Ovary (tissue), 9 donors: Measurements from ENCODE around the gene HNRNPA3. TPM values are rescaled to one million over a fixed set of nuclear protein-coding genes. Genes with fewer than 3 reads are reported as not detected.

Experiments used
- DNase-seq, 5 donors: peaks; one replicate each; pipeline ENCODE4 v3.0.0-alpha.2; 2019 to 2020
- H3K27ac ChIP-seq, 2 donors: fragments of 200-600 bp; one replicate each; pipeline versions ENCODE4 v1.5.1 to v1.8.0; 2019 to 2022
- H3K27me3 ChIP-seq: fragments of 200-600 bp; one replicate; pipeline ENCODE4 v1.8.0; 2022
- H3K36me3 ChIP-seq: fragments of 200-600 bp; sonication (generic); one replicate; pipeline ENCODE4 v1.5.1; 2019
- H3K4me1 ChIP-seq: one replicate; pipeline ENCODE4 v1.8.1; 2013; ENCODE audit warnings: mild to moderate bottlenecking, moderate library complexity; ENCODE audit not compliant: insufficient read depth
- H3K4me3 ChIP-seq: fragments of 200-600 bp; sonication (generic); one replicate; pipeline ENCODE4 v1.5.1; 2017
- H3K9me3 ChIP-seq, 2 donors: fragments of 200-600 bp in 1 of 2; sonication (generic) in 1 of 2; one replicate each; pipeline versions ENCODE4 v1.5.1 to v1.8.1; 2013 to 2019; ENCODE audit warnings: mild to moderate bottlenecking in 1 of 2, moderate library complexity in 1 of 2
- CTCF ChIP-seq, 3 donors: fragments of 450-650 bp in 2 of 3; fragments of 200-600 bp in 1 of 3; IDR thresholded peaks; one replicate each; pipeline versions ENCODE4 v1.5.1 to v1.8.0; 2016 to 2022; ENCODE audit warnings: antibody characterized with exemption in 3 of 3, mild to moderate bottlenecking in 1 of 3
- EP300 ChIP-seq: sonication (generic); formaldehyde crosslinking; IDR thresholded peaks from one replicate; pipeline ENCODE4 v1.6.1; 2017; ENCODE audit warnings: antibody characterized with exemption
- POLR2A ChIP-seq: fragments of 450-650 bp; IDR thresholded peaks from one replicate; pipeline ENCODE4 v1.6.1; 2017; ENCODE audit warnings: antibody characterized with exemption, mild to moderate bottlenecking, moderate library complexity
- WGBS, 3 donors: extraction: QIAGEN DNeasy Blood & Tissue Kit in 1 of 3; methylation state at CpG; one replicate each; pipeline versions ENCODE4 v1.1.5 to v1.1.7; 2013 to 2017; 5-methylcytosine and 5-hydroxymethylcytosine counted together
- intact Hi-C, 4 donors: fragments of 100-400 bp; cut with DNase I; formaldehyde crosslinking; loops; one replicate each; pipeline versions ENCODE4 v1.11.0 to v1.15.1; 2022 to 2023
- polyA plus RNA-seq, 2 donors: library from polyadenylated mRNA; stranded (reverse); fragments of 200-250 nt in 1 of 2; fragments of 350-450 nt in 1 of 2; fragmentation: Illumina TruSeq in 1 of 2; extraction: RNeasy Lipid Tissue Mini Kit (QIAGEN cat#74804) in 1 of 2; gene quantifications; one replicate each; pipeline ENCODE4 v1.2.3, GENCODE V29; 2013 to 2014
- total RNA-seq, 7 donors: library from RNA; depleted of rRNA in 2 of 7; stranded (reverse); fragments of >200 nt in 2 of 7; fragmentation: NEBNext Ultra II Directional in 3 of 7; extraction: Animal tissue kit (Norgen Biotek cat#: 25700) in 3 of 7; gene quantifications; one replicate each; pipeline versions ENCODE4 v1.1.0 to v1.2.4, GENCODE V29; 2016 to 2023
- donor health status: DM: no; HTN: no; CAD: no; lungs with moderate emphysema.
- donor health status: DM: no; HTN: no; CAD: no.
- donor health status: Bipolar disorder and iron deficiency.
- donor health status: DM: yes; HTN: yes; CAD: no.
- donor health status: DM: no; HTN: no; CAD: no.
- donor health status: DM: yes; HTN: yes; CAD: no.

The HNRNPA3 gene
- total and polyA plus RNA-seq, 9 donors = 71.0 to 273 (median 216) TPM

- H3K27ac ChIP-seq = no peak overlapping the region
- H3K4me1 ChIP-seq = peaks cover 26% of the 10 kb centered on the region
- intact Hi-C loops = no loop called here
- DNase-seq = no peak
- WGBS, 3 donors = 48 to 58% (median 50%) methylated on average over 2 of the region's 2 CpGs
- H3K36me3 ChIP-seq = no peaks in the 10 kb centered on the region
- no peaks in the 10 kb centered on the region for H3K9me3 ChIP-seq
- H3K27me3 ChIP-seq = no peaks in the 10 kb centered on the region
- TF ChIP-seq CTCF (IDR thresholded peaks at IDR 0.05) (no peak), POLR2A (no peak), EP300 (no peak)
- no peak overlapping the region for H3K4me3 ChIP-seq
Measured at GRCh38 chr2:177237932-177238331, 25.3 kb downstream of the HNRNPA3 start.

DNA sequence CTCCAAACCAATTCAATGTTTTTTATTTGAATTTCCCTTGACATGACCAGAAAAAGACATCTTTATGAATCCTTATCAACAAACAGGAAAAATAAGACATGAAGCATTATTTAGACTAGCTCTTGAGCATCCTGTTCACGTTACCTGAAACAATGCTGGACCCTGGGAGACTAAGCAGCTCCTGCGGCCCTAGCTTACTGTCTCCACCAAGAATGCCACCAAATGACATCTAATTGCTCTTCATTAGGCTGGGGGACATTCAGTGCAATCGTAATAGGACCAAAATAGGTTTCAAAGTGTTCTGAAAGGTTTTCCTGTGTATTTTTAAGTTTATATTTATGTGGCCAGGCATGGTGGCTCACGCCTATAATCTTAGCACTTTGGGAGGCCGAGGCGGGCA lies 26.5 kb downstream of the HNRNPA3 start:
- peaks cover 32% of the 10 kb centered on the region for H3K4me1 ChIP-seq
- WGBS, 3 donors = 69 to 81% (median 70%) methylated on average over 6 of the region's 6 CpGs
- H3K4me3 ChIP-seq = no peak overlapping the region
- H3K27me3 ChIP-seq = no peaks in the 10 kb centered on the region
- no peaks in the 10 kb centered on the region for H3K36me3 ChIP-seq
- no peaks in the 10 kb centered on the region for H3K9me3 ChIP-seq
- no peak overlapping the region for H3K27ac ChIP-seq
- intact Hi-C loops = no loop called here
- no peak for DNase-seq
- TF ChIP-seq CTCF (IDR thresholded peaks at IDR 0.05) = no peak
- no peak for TF ChIP-seq POLR2A
- no peak for TF ChIP-seq EP300

DNA sequence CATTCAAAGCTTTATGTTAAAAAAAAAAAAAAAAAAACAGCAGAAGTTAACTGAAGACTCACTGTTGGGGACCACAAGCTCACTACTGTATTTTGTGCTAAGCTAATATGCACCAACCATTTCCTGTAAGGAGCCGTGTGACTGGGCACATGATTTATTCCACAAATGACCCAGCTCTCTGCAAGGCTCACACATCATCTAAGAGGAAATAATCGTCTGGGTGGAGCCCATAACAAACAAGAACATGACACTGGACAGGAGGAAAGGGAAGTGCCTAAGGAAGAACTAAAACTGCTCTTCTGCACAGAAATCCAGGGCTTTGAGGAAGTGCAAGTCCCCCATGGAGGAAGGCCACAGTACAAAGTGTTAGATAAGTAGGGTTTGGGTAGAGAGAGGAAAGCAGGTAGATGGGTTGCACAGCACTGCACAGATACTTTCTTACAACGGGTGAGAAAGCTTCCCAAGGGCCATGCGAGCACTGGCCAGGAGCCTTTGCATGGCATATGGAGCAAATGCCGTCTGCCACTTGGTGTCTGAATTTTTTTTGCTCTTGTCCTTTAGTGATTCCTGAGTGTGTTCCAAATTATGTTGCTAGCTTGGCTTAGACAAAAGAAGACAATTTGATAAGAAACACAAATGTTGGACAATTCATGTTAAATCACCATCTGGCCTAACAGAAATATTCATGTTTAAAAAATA lies 27.5 kb downstream of the HNRNPA3 start:
- no peaks in the 10 kb centered on the region for H3K36me3 ChIP-seq
- TF ChIP-seq POLR2A = no peak
- TF ChIP-seq CTCF (IDR thresholded peaks at IDR 0.05) = no peak
- TF ChIP-seq EP300 = no peak
- H3K27ac ChIP-seq = no peak overlapping the region
- DNase-seq = no peak
- intact Hi-C loops = no loop called here
- H3K4me3 ChIP-seq = no peak overlapping the region
- peaks cover 36% of the 10 kb centered on the region for H3K4me1 ChIP-seq
- no peaks in the 10 kb centered on the region for H3K27me3 ChIP-seq
- 11 to 12% (median 12%) methylated on average over 5 of the region's 5 CpGs for WGBS, 3 donors
- no peaks in the 10 kb centered on the region for H3K9me3 ChIP-seq

- no peak for TF ChIP-seq POLR2A
- TF ChIP-seq CTCF (IDR thresholded peaks at IDR 0.05) = no peak
- no peak for TF ChIP-seq EP300
- peak overlapping the region in 1 of 2 donors; percentile 71 for H3K27ac ChIP-seq
- intact Hi-C loops = no loop called here
- H3K4me1 ChIP-seq = peaks cover 41% of the 10 kb centered on the region
- 4 to 18% (median 11%) methylated on average over 1 of the region's 1 CpG for WGBS, 3 donors
- no peaks in the 10 kb centered on the region for H3K36me3 ChIP-seq
- H3K27me3 ChIP-seq = no peaks in the 10 kb centered on the region
- H3K9me3 ChIP-seq = no peaks in the 10 kb centered on the region
- no peak for DNase-seq
- H3K4me3 ChIP-seq = peak overlapping the region; percentile 9
Measured at GRCh38 chr2:177241711-177242120, 29.1 kb downstream of the HNRNPA3 start.
